ENCODE measurements around the gene NKD2. TPM values are rescaled to one million over a fixed set of nuclear protein-coding genes. Genes with fewer than 3 reads are reported as not detected.

NKD2 gene
- total RNA-seq, 1 donor from 2014 or later, result 1.8 TPM

DNA sequence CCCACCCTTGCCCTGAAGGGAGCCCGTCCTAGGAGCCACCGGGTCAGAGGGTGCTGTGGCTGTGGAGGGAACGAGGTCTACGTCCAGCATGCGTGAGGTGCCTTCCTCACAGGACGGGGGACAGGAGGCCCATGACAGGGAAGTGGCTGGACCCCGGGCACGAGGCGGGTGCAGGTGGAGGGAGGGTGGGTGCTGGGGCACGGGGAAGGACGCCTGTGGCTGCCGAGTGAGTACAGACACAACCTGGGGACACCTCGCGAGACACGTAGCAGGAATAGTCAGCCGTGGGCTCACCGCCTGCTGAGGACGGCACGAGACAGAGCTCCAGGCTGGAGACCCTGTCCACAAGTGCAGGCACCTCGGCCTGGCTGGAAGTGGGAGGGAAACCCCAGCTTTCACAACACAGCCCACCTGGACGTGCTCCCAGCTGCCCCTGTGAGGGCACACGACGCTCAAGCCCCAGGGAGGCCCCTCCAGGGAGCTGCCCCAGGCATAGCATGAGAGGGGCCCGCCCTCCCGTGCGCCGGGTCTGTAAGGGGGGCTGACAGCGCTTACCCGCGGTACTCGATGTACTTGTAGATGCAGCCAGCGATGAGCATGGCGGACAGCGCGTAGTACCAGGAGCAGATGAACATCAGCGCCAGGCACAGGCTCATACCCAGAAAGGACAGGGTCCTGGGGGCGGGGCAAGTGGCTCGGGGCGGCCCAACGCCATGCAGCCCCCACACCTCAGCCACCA lies 66.4 kb downstream of the NKD2 start:
- Mint-ChIP-seq H3K4me3 (ENCODE audit: unreplicated experiment) (no peak overlapping the region), H3K27me3 (ENCODE audit: unreplicated experiment) (peaks cover 3% of the 10 kb centered on the region), H3K9me3 (ENCODE audit: unreplicated experiment) (no peaks in the 10 kb centered on the region), H3K36me3 (ENCODE audit: low read depth, unreplicated experiment) (peaks cover 4% of the 10 kb centered on the region), H3K4me1 (ENCODE audit: unreplicated experiment) (no peaks in the 10 kb centered on the region), H3K27ac (ENCODE audit: unreplicated experiment) (no peak overlapping the region)
- TF ChIP-seq, protein P1, sequence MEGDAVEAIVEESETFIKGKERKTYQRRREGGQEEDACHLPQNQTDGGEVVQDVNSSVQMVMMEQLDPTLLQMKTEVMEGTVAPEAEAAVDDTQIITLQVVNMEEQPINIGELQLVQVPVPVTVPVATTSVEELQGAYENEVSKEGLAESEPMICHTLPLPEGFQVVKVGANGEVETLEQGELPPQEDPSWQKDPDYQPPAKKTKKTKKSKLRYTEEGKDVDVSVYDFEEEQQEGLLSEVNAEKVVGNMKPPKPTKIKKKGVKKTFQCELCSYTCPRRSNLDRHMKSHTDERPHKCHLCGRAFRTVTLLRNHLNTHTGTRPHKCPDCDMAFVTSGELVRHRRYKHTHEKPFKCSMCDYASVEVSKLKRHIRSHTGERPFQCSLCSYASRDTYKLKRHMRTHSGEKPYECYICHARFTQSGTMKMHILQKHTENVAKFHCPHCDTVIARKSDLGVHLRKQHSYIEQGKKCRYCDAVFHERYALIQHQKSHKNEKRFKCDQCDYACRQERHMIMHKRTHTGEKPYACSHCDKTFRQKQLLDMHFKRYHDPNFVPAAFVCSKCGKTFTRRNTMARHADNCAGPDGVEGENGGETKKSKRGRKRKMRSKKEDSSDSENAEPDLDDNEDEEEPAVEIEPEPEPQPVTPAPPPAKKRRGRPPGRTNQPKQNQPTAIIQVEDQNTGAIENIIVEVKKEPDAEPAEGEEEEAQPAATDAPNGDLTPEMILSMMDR (IDR thresholded peaks at IDR 0.05; ENCODE audit: unreplicated experiment), result no peak
- no peak for DNase-seq (ENCODE audit: low spot score)

DNA sequence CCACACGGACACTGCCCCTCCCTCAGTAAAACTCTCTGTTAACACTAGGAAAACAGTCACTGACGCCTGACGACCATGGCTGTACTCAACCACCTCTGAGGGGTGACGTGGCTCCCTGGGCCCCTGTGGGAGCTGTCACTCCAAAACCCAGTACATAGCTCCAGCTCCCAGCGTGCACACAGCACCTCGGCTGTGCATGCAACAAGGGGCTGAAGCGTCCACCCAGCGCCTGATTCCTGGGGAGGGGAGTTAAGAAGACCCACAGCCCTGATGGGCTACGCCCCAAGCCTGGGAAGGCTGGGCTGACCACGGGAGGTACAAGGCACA lies 66.9 kb downstream of the NKD2 start:
- DNase-seq (ENCODE audit: low spot score), result no peak
- Mint-ChIP-seq H3K9me3 (ENCODE audit: unreplicated experiment) (no peaks in the 10 kb centered on the region), H3K27me3 (ENCODE audit: unreplicated experiment) (peaks cover 3% of the 10 kb centered on the region), H3K27ac (ENCODE audit: unreplicated experiment) (no peak overlapping the region), H3K4me3 (ENCODE audit: unreplicated experiment) (no peak overlapping the region), H3K36me3 (ENCODE audit: low read depth, unreplicated experiment) (peaks cover 4% of the 10 kb centered on the region), H3K4me1 (ENCODE audit: unreplicated experiment) (no peaks in the 10 kb centered on the region)
- TF ChIP-seq, protein P1 (IDR thresholded peaks at IDR 0.05; ENCODE audit: unreplicated experiment), result no peak

DNA sequence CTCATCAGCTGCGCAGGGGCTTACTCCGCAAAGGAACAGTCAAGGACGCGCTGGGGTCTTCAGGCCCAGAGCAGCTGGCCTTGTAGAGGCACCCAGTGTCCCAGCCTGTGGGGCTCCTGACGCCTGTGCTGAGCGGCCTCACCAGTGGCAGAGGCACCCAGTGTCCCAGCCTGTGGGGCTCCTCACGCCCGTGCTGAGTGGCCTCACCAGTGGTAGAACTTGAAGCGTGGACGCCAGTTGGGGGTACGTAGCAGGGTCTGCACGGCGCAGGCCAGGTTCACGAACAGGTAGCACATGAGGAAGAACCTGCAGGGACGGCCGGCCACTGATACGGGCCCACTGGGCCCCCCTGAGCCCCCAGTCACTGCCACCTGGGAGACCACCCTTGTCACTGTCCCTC lies 67.3 kb downstream of the NKD2 start:
- DNase-seq (ENCODE audit: low spot score), result no peak
- Mint-ChIP-seq H3K27me3 (ENCODE audit: unreplicated experiment) (peaks cover 3% of the 10 kb centered on the region), H3K9me3 (ENCODE audit: unreplicated experiment) (no peaks in the 10 kb centered on the region), H3K36me3 (ENCODE audit: low read depth, unreplicated experiment) (peaks cover 4% of the 10 kb centered on the region), H3K27ac (ENCODE audit: unreplicated experiment) (no peak overlapping the region), H3K4me3 (ENCODE audit: unreplicated experiment) (no peak overlapping the region), H3K4me1 (ENCODE audit: unreplicated experiment) (peaks cover 3% of the 10 kb centered on the region)
- TF ChIP-seq, protein P1 (IDR thresholded peaks at IDR 0.05; ENCODE audit: unreplicated experiment), result no peak

DNA sequence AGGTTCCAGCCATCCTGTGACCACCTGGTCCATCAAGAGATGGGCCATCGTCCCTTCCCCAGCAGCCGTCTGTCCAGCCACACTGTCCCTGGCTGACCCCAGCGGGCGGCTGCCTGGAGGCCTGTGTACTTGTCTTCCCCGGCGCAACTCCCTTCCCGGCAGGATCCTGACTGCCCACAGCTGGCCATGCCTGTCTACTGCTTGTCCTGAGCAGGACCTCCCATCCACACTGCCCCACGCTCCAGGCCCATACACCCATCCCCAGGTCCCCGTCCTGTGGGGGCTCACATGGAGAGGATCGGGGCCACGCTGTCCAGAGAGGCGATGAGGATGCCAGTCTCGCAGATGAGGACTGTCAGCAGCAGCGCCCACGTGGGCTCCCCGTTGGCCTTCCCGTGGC lies 67.8 kb downstream of the NKD2 start:
- TF ChIP-seq, protein P1 (IDR thresholded peaks at IDR 0.05; ENCODE audit: unreplicated experiment), result no peak
- peaks cover 8% of the 10 kb centered on the region for H3K36me3 Mint-ChIP-seq (ENCODE audit: low read depth, unreplicated experiment)
- H3K4me3 Mint-ChIP-seq (ENCODE audit: unreplicated experiment), result no peak overlapping the region
- no peak overlapping the region for H3K27ac Mint-ChIP-seq (ENCODE audit: unreplicated experiment)
- H3K27me3 Mint-ChIP-seq (ENCODE audit: unreplicated experiment), result peaks cover 5% of the 10 kb centered on the region
- peaks cover 5% of the 10 kb centered on the region for H3K4me1 Mint-ChIP-seq (ENCODE audit: unreplicated experiment)
- no peak for DNase-seq (ENCODE audit: low spot score)
- no peaks in the 10 kb centered on the region for H3K9me3 Mint-ChIP-seq (ENCODE audit: unreplicated experiment)

DNA sequence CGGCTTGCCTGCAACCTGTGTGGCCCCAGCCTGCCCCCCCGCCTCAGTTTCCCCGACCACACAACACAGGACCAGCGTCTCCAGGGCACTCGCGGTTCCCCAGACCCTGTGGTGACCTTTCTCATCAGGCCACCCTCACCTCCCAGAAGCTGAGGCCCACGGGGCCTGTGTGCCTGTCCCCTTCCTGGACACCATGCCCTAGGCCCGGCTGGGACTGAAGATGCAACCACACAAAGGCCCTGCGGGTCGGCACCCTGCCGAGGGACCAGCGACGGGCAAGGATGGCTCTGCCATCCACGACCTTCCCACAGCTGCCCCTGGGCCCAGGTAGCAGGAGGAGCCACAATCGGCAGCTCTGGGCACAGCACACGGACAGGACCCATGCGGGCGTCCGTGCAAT lies 68.4 kb downstream of the NKD2 start:
- Mint-ChIP-seq H3K36me3 (ENCODE audit: low read depth, unreplicated experiment) (peaks cover 9% of the 10 kb centered on the region), H3K27ac (ENCODE audit: unreplicated experiment) (no peak overlapping the region), H3K4me3 (ENCODE audit: unreplicated experiment) (no peak overlapping the region), H3K4me1 (ENCODE audit: unreplicated experiment) (peaks cover 5% of the 10 kb centered on the region), H3K27me3 (ENCODE audit: unreplicated experiment) (peaks cover 5% of the 10 kb centered on the region), H3K9me3 (ENCODE audit: unreplicated experiment) (no peaks in the 10 kb centered on the region)
- TF ChIP-seq, protein P1 (IDR thresholded peaks at IDR 0.05; ENCODE audit: unreplicated experiment), result no peak
- DNase-seq (ENCODE audit: low spot score), result no peak
